Glutamatergic neuron (in vitro differentiated cells): ENCODE measurements around the gene NDUFS5. TPM values are rescaled to one million over a fixed set of nuclear protein-coding genes. Genes with fewer than 3 reads are reported as not detected.

Source experiments
- DNase-seq: peaks from one replicate; pipeline ENCODE4 v3.0.0; 2022
- H3K27ac Mint-ChIP-seq: one replicate; pipeline ENCODE4 v1.8.0; 2020; ENCODE audit warnings: mild to moderate bottlenecking, mixed read lengths, inconsistent platforms; ENCODE audit not compliant: unreplicated experiment
- H3K27me3 Mint-ChIP-seq: one replicate; pipeline ENCODE4 v1.8.0; 2020; ENCODE audit warnings: mild to moderate bottlenecking, moderate library complexity, mixed read lengths, inconsistent platforms; ENCODE audit not compliant: unreplicated experiment
- H3K36me3 Mint-ChIP-seq: one replicate; pipeline ENCODE4 v1.8.0; 2020; ENCODE audit warnings: mild to moderate bottlenecking, mixed read lengths, inconsistent platforms; ENCODE audit not compliant: unreplicated experiment
- H3K4me1 Mint-ChIP-seq: one replicate; pipeline ENCODE4 v1.8.0; 2020; ENCODE audit warnings: mild to moderate bottlenecking, low read depth, mixed read lengths, inconsistent platforms; ENCODE audit not compliant: unreplicated experiment
- H3K4me3 Mint-ChIP-seq: one replicate; pipeline ENCODE4 v1.8.0; 2020; ENCODE audit warnings: mild to moderate bottlenecking, mixed read lengths, inconsistent platforms; ENCODE audit not compliant: unreplicated experiment
- H3K9me3 Mint-ChIP-seq: one replicate; pipeline ENCODE4 v1.8.0; 2020; ENCODE audit warnings: mild to moderate bottlenecking, moderate library complexity, mixed read lengths, inconsistent platforms; ENCODE audit not compliant: unreplicated experiment
- total RNA-seq: library from RNA; stranded (reverse); fragmentation: NEBNext Ultra II Directional; extraction: Animal tissue kit (Norgen Biotek cat#: 25700); gene quantifications from one replicate; pipeline ENCODE4 v1.2.1, GENCODE V29; 2021; ENCODE audit not compliant: unreplicated experiment
- TF ChIP-seq, protein P1 (sequence below): fragments of 200-600 bp; sonication (generic); IDR thresholded peaks from one replicate; pipeline ENCODE4 v1.5.0; 2021; ENCODE audit not compliant: partially characterized antibody, unreplicated experiment

NDUFS5 gene
- total RNA-seq, 1 donor from 2014 or later, result 320 TPM

DNA sequence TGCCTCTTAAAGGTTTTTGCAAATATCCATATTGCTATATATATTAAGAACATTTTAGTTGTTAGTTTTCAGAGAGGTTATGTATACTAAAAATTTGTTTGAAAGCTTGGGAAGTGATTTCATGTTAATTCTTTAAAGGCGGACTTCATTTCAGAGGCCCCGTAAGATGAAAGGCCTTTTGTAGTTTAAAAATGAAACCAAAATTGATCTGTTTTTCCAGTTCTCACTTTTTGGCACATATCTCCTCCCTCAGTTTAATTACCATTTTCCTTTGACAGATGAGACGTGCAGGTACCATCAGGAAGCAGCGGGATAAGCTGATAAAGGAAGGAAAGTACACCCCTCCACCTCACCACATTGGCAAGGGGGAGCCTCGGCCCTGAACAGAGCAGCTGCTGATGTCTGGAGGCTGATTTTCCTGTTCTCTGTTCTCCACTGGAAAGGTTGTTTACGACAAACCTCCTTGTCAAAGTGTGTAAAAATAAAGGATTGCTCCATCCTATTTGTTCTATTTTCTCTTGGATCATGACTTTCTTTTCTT is 8.0 kb downstream of the NDUFS5 start:
- TF ChIP-seq, protein P1, sequence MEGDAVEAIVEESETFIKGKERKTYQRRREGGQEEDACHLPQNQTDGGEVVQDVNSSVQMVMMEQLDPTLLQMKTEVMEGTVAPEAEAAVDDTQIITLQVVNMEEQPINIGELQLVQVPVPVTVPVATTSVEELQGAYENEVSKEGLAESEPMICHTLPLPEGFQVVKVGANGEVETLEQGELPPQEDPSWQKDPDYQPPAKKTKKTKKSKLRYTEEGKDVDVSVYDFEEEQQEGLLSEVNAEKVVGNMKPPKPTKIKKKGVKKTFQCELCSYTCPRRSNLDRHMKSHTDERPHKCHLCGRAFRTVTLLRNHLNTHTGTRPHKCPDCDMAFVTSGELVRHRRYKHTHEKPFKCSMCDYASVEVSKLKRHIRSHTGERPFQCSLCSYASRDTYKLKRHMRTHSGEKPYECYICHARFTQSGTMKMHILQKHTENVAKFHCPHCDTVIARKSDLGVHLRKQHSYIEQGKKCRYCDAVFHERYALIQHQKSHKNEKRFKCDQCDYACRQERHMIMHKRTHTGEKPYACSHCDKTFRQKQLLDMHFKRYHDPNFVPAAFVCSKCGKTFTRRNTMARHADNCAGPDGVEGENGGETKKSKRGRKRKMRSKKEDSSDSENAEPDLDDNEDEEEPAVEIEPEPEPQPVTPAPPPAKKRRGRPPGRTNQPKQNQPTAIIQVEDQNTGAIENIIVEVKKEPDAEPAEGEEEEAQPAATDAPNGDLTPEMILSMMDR, result no peak
- no peak overlapping the region for H3K4me3 Mint-ChIP-seq
- peaks cover 1% of the 10 kb centered on the region for H3K4me1 Mint-ChIP-seq
- DNase-seq, result no peak
- H3K27ac Mint-ChIP-seq, result no peak overlapping the region
- no peaks in the 10 kb centered on the region for H3K27me3 Mint-ChIP-seq
- H3K36me3 Mint-ChIP-seq, result no peaks in the 10 kb centered on the region
- peaks cover 3% of the 10 kb centered on the region for H3K9me3 Mint-ChIP-seq

DNA sequence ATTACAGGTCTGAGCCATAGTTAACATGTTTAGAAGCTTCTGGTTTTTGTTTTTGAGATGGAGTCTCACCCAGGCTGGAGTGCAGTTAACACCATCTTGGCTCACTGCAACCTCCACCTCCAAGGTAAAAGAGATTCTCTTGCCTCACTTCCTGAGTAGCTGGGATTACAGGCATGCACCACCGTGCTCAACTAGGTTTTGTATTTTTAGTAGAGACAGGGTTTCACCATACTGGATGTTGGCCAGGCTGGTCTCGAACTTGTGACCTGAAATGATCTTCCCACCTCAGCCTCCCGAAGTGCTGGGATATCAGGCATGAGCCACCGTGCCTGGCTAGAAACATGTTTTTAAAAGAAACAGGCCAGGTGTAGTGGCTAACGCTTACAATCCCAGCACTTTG is 10.5 kb downstream of the NDUFS5 start:
- H3K27ac Mint-ChIP-seq, result no peak overlapping the region
- TF ChIP-seq, protein P1, result no peak
- H3K4me3 Mint-ChIP-seq, result no peak overlapping the region
- H3K4me1 Mint-ChIP-seq, result no peaks in the 10 kb centered on the region
- peaks cover 1% of the 10 kb centered on the region for H3K9me3 Mint-ChIP-seq
- H3K27me3 Mint-ChIP-seq, result peaks cover 2% of the 10 kb centered on the region
- DNase-seq, result no peak
- no peaks in the 10 kb centered on the region for H3K36me3 Mint-ChIP-seq

DNA sequence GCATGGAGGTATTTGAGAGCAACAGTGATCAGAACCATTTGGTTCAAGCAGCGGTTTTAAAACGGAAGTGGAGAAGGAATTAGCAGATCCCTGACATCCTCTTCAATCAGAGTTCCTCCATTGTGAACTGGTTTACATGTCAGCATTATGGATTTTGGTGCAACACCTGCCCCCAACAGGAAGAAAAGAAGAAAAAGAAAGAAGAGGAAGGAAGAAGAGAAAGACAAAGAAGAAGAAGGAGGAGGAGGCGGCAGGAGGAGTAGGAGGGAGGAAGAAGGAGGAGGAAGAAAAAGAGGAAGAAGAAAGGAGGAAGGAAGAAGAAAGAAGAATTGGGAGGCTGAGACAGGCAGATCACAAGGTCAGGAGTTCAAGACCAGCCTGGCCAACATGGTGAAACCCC is 17.4 kb downstream of the NDUFS5 start:
- no peak for DNase-seq
- Mint-ChIP-seq H3K4me3 (no peak overlapping the region), H3K27me3 (peaks cover 6% of the 10 kb centered on the region), H3K9me3 (peaks cover 1% of the 10 kb centered on the region), H3K36me3 (no peaks in the 10 kb centered on the region), H3K27ac (no peak overlapping the region), H3K4me1 (peaks cover 4% of the 10 kb centered on the region)
- TF ChIP-seq, protein P1, result no peak

DNA sequence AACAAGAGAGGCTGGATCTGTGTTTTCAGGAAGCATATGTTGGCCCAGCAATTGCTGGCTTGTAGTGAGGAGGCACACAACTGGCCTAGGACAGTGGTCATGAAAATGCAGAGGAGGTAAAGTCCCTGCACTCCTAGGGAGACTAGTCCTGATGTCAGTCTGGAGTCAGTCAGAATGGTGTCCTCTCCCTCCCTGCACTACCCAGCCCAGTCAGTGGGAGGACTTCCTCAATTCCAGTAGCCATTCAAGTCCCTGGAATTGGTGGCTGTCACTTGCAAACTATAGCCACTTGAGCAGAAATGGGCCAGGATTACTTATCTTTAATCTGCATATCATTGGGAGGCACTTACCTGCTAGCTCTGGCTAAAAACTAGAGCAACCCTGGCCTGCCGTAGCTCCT is 18.6 kb downstream of the NDUFS5 start:
- H3K4me3 Mint-ChIP-seq, result no peak overlapping the region
- H3K36me3 Mint-ChIP-seq, result no peaks in the 10 kb centered on the region
- H3K27ac Mint-ChIP-seq, result no peak overlapping the region
- TF ChIP-seq, protein P1, result no peak
- peaks cover 1% of the 10 kb centered on the region for H3K9me3 Mint-ChIP-seq
- peaks cover 4% of the 10 kb centered on the region for H3K4me1 Mint-ChIP-seq
- no peak for DNase-seq
- H3K27me3 Mint-ChIP-seq, result peaks cover 6% of the 10 kb centered on the region

DNA sequence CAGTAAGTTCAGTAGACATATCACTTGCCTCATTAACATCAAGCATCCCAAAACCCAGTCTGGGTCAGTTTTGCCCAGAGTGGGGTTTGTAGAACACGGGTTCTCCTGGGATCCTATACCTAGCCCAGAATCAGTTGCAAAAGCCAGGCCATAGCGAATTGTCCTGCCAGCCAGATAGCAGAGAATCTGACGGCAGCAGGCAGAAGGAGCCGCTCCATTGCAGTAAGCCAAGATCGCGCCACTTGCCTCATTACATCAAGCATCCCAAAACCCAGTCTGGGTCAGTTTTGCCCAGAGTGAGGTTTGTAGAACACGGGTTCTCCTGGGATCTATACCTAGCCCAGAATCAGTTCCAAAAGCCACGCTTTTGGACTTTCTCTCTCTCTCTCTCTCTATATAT is 19.1 kb downstream of the NDUFS5 start:
- no peaks in the 10 kb centered on the region for H3K36me3 Mint-ChIP-seq
- DNase-seq, result no peak
- TF ChIP-seq, protein P1, result no peak
- no peak overlapping the region for H3K27ac Mint-ChIP-seq
- H3K27me3 Mint-ChIP-seq, result peaks cover 6% of the 10 kb centered on the region
- peaks cover 1% of the 10 kb centered on the region for H3K9me3 Mint-ChIP-seq
- H3K4me3 Mint-ChIP-seq, result no peak overlapping the region
- peaks cover 4% of the 10 kb centered on the region for H3K4me1 Mint-ChIP-seq
